ENCODE measurements around the gene PUDP. TPM values are rescaled to one million over a fixed set of nuclear protein-coding genes. Genes with fewer than 3 reads are reported as not detected.

PUDP gene
- total and polyA plus RNA-seq, 4 donors, result 5.3 to 9.4 (median 6.8) TPM

- H3K27me3 ChIP-seq (ENCODE audit: control insufficient read depth in 4 of 4, insufficient read depth in 4 of 4, low read length in 3 of 4), result no peaks in the 10 kb centered on the region
- H3K9ac ChIP-seq (ENCODE audit: low read depth in 1 of 2, low read length in 2 of 2), result no peak overlapping the region
- H3K36me3 ChIP-seq (ENCODE audit: control insufficient read depth in 4 of 4, insufficient read depth in 3 of 4, low read depth in 1 of 4, low read length in 3 of 4), result no peaks in the 10 kb centered on the region
- H3K4me3 ChIP-seq (ENCODE audit: low read depth in 1 of 3, low read length in 3 of 3), result no peak overlapping the region
- H3K9me3 ChIP-seq (ENCODE audit: control insufficient read depth in 4 of 4, low read length in 3 of 4), result no peaks in the 10 kb centered on the region
- no peak for TF ChIP-seq GABPA (IDR thresholded peaks at IDR 0.05 in 1 of 2, conservative IDR thresholded peaks at IDR 0.05 in 1 of 2)
- TF ChIP-seq MAX (IDR thresholded peaks at IDR 0.05), result no peak
- no peak for TF ChIP-seq RXRA (IDR thresholded peaks at IDR 0.05)
- TF ChIP-seq CTCF (IDR thresholded peaks at IDR 0.05; ENCODE audit: low read depth, low read length, missing input control), result peak; percentile 11
- peak in 1 of 2 donors; percentile 59 for TF ChIP-seq RAD21 (IDR thresholded peaks at IDR 0.05)
- no peak for DNase-seq (ENCODE audit: low spot score)
- H3K4me1 ChIP-seq (ENCODE audit: control insufficient read depth in 4 of 4, insufficient read depth in 4 of 4, low read length in 3 of 4), result no peaks in the 10 kb centered on the region
- 93% methylated on average over 3 of the region's 3 CpGs for WGBS
- H3K27ac ChIP-seq (ENCODE audit: low read depth in 1 of 2, low read length in 2 of 2), result no peak overlapping the region
These were observed 22.9 kb upstream of the PUDP start for GRCh38 chrX:7170898-7171297.

DNA sequence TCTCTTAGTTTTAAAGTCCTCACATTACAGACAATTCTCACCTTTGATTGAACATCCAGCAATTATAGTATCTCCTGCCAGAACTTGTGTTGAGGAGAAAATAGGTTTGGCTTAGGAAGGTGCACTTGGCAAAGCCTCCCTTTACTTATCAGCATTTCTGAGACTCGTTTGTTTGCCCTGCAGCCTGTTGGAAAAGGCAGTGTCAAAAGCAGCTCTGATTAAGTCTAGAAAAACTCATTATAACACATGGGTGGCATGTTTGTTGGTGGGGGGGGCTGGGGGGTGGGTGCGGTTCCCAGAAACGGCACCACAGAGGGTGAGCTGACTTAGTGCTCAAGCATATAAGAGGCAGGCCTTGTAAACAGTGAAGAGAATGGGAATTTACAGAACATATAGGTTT lies 21.7 kb upstream of the PUDP start:
- no peak overlapping the region for H3K4me3 ChIP-seq (ENCODE audit: low read depth in 1 of 3, low read length in 3 of 3)
- H3K27me3 ChIP-seq (ENCODE audit: control insufficient read depth in 4 of 4, insufficient read depth in 4 of 4, low read length in 3 of 4), result no peaks in the 10 kb centered on the region
- H3K36me3 ChIP-seq (ENCODE audit: control insufficient read depth in 4 of 4, insufficient read depth in 3 of 4, low read depth in 1 of 4, low read length in 3 of 4), result no peaks in the 10 kb centered on the region
- 62% methylated on average over 3 of the region's 3 CpGs for WGBS
- DNase-seq (ENCODE audit: low spot score), result no peak
- no peaks in the 10 kb centered on the region for H3K4me1 ChIP-seq (ENCODE audit: control insufficient read depth in 4 of 4, insufficient read depth in 4 of 4, low read length in 3 of 4)
- no peaks in the 10 kb centered on the region for H3K9me3 ChIP-seq (ENCODE audit: control insufficient read depth in 4 of 4, low read length in 3 of 4)
- TF ChIP-seq FOXA1 (IDR thresholded peaks at IDR 0.05) (no peak), JUND (IDR thresholded peaks at IDR 0.05) (no peak), FOXA2 (IDR thresholded peaks at IDR 0.05) (no peak), REST (IDR thresholded peaks at IDR 0.05) (no peak), RXRA (IDR thresholded peaks at IDR 0.05) (no peak), HNF4G (IDR thresholded peaks at IDR 0.05) (no peak), SP1 (IDR thresholded peaks at IDR 0.05) (no peak)
- TF ChIP-seq, protein P1, sequence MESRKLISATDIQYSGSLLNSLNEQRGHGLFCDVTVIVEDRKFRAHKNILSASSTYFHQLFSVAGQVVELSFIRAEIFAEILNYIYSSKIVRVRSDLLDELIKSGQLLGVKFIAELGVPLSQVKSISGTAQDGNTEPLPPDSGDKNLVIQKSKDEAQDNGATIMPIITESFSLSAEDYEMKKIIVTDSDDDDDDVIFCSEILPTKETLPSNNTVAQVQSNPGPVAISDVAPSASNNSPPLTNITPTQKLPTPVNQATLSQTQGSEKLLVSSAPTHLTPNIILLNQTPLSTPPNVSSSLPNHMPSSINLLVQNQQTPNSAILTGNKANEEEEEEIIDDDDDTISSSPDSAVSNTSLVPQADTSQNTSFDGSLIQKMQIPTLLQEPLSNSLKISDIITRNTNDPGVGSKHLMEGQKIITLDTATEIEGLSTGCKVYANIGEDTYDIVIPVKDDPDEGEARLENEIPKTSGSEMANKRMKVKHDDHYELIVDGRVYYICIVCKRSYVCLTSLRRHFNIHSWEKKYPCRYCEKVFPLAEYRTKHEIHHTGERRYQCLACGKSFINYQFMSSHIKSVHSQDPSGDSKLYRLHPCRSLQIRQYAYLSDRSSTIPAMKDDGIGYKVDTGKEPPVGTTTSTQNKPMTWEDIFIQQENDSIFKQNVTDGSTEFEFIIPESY (IDR thresholded peaks at IDR 0.05), result no peak
- H3K27ac ChIP-seq (ENCODE audit: low read depth in 1 of 2, low read length in 2 of 2), result no peak overlapping the region
- H3K9ac ChIP-seq (ENCODE audit: low read depth in 1 of 2, low read length in 2 of 2), result no peak overlapping the region

Measured in liver (tissue), 9 donors.